Neuron (in vitro differentiated cells): ENCODE results near the gene SPTBN5.

Source experiments
- H2AFZ ChIP-seq: one replicate; pipeline ENCODE4 v1.6.1; 2013; ENCODE audit warnings: low read depth, mild to moderate bottlenecking, inconsistent platforms, low read length, moderate library complexity
- H3K27me3 ChIP-seq: one replicate; pipeline ENCODE4 v1.6.1; 2013; ENCODE audit warnings: low read length; ENCODE audit not compliant: insufficient read depth
- H3K36me3 ChIP-seq: one replicate; pipeline ENCODE4 v1.6.1; 2013; ENCODE audit warnings: low read length; ENCODE audit not compliant: insufficient read depth
- H3K4me1 ChIP-seq: one replicate; pipeline ENCODE4 v1.6.1; 2013; ENCODE audit warnings: low read length; ENCODE audit not compliant: insufficient read depth
- H3K4me3 ChIP-seq: 2 replicates; pipeline ENCODE4 v1.5.1; 2013; ENCODE audit warnings: mild to moderate bottlenecking, low read length, moderate library complexity
- H3K9me3 ChIP-seq: one replicate; pipeline ENCODE4 v1.6.1; 2013; ENCODE audit warnings: low read length

SPTBN5 gene

DNA sequence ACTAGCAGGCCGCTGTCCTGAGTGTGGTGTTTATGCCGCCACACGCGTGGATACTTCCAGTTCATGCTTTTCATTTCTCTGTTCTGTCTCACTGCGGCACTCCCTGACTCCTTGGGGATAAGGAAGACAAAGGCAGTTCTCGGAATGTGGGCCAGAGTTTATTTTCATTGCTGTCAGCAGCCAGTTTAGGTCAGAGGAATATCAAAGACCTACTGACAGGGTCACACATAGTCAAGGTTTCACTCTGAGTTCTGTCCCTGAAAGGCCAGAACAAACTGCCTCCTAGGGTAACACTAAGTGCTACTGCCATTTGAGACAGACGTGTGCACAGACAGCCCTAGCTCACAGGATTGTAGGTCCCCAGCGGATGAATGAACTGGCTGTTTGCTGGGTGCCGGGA, 27.3 kb upstream of the SPTBN5 start:
- no peaks in the 10 kb centered on the region for H3K27me3 ChIP-seq
- no peak overlapping the region for H3K4me3 ChIP-seq
- no peaks in the 10 kb centered on the region for H3K36me3 ChIP-seq
- peaks cover 23% of the 10 kb centered on the region for H3K4me1 ChIP-seq
- no peaks in the 10 kb centered on the region for H3K9me3 ChIP-seq
- H2AFZ ChIP-seq = no peak overlapping the region

DNA sequence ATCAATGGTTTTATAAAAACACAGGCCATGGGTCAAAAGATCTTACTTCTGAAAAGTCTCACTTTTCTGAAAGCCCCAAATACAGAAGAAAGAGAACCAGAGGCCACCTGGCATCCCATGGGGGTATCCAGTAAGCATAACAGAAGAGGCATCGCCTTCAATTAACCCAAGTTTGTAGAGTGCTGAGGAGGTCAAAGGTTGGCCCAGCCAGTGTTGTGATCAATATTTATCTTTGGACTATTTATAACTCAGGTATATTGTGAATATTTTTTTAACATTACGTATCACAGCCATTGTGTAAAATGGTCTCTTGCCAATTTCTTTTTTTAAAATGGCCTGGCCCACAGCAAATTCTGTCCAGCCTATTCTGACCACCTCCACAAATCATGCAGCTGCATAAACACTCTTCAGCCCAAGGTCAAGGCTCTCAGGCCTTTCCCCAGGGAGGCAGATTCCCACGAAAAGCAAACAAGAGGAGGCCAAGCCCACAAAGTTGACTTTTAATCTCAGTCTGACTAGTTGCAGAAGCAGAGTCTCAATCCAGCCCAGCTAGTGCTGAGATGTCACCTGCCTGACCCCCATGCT, 26.2 kb upstream of the SPTBN5 start:
- Histone ChIP-seq H2AFZ (no peak overlapping the region), H3K36me3 (no peaks in the 10 kb centered on the region), H3K4me1 (peaks cover 23% of the 10 kb centered on the region), H3K4me3 (no peak overlapping the region), H3K27me3 (no peaks in the 10 kb centered on the region), H3K9me3 (no peaks in the 10 kb centered on the region)

DNA sequence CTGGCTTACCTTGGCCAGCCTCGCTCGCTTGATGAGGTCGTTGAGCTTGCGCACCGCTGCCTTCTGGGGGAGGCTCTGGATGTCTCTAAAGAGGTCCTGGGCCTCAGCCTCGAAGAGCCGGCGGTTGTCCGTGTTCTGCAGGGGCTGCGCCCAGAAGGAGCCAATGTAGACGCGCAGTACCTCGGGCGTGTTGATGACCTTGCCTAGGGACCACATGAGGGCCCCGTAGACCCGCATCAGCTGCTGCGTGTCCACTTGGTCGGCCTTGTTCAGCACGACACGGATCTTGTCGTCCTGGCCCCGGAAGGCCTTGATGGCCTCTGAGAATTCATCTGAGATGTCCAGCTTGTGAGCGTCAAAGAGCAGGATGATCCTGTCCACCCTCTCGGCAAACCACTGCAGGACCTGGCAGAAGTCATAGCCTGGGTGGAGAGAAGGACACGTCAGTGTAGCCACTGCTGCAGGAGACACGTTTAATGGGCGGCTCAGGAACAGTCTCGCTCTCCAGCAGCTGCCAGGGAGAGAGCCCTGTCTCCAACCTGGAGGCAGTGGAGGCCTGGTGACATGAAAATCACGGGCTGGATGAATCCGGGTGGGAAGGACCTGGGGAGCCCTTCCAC, 25.5 kb upstream of the SPTBN5 start:
- H2AFZ ChIP-seq = no peak overlapping the region
- H3K4me3 ChIP-seq = no peak overlapping the region
- H3K36me3 ChIP-seq = no peaks in the 10 kb centered on the region
- peaks cover 23% of the 10 kb centered on the region for H3K4me1 ChIP-seq
- no peaks in the 10 kb centered on the region for H3K9me3 ChIP-seq
- H3K27me3 ChIP-seq = no peaks in the 10 kb centered on the region

DNA sequence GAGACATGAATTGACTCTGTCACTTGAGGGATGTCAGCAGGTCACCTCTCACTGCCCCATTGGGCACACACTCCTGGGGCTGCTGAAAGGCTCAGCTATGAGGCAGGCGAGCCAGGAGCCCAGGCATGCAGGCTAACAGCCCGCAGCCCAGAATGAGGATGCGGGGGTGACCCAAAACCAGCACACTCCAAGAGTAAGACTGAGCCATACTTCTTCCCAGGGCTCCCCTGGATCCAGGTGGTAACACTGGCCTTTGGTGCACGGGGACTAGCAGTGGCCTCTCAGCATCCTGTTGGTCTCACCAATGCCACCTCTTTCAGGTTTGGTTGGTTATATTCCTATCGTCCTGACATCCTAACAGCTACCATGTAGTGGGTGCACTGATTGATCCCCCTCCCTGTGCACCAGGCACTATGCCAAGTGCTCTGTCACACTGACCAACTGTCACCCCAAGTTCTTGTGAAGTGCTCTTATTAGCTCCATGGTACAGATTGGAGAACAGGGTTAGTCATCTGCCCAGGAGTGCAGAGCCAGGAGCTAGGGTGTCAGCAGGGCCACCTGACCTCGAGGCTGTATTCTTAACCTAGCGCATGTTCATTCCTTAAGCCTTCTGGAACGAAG, 24.8 kb upstream of the SPTBN5 start:
- Histone ChIP-seq H3K4me1 (peaks cover 23% of the 10 kb centered on the region), H3K36me3 (no peaks in the 10 kb centered on the region), H3K4me3 (no peak overlapping the region), H2AFZ (no peak overlapping the region), H3K27me3 (no peaks in the 10 kb centered on the region), H3K9me3 (no peaks in the 10 kb centered on the region)

DNA sequence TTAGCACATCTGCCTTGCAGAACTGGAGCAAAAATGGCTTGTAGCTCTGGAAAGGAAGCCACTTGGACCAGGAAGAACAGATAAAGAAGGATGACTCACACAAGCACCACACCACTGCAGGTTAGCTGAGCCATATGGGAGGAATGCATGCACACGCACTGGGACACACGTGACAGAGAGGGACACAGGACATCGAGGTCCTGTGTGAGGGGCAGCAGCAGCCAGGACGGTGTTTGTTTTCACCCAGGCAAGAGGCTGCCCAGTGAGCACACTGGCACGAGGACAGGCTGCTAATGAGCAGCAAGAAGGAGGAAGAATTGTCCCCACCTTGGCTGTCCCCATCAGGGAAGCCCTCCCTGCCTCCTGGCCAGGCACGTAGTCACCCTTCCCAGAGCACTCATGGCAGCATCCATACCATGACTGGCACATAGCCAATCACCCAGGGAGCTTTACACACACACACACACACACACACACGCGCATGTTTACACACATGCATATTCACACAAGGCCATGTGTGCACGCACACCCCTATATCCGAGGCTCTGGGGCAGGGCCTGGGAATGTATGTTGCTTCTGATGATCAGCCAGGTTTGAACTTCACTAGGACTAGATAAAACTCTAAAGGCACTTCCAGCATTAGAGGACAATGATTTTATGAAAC, 24.0 kb upstream of the SPTBN5 start:
- no peak overlapping the region for H2AFZ ChIP-seq
- H3K4me1 ChIP-seq = peaks cover 23% of the 10 kb centered on the region
- no peaks in the 10 kb centered on the region for H3K27me3 ChIP-seq
- no peak overlapping the region for H3K4me3 ChIP-seq
- H3K9me3 ChIP-seq = no peaks in the 10 kb centered on the region
- no peaks in the 10 kb centered on the region for H3K36me3 ChIP-seq

DNA sequence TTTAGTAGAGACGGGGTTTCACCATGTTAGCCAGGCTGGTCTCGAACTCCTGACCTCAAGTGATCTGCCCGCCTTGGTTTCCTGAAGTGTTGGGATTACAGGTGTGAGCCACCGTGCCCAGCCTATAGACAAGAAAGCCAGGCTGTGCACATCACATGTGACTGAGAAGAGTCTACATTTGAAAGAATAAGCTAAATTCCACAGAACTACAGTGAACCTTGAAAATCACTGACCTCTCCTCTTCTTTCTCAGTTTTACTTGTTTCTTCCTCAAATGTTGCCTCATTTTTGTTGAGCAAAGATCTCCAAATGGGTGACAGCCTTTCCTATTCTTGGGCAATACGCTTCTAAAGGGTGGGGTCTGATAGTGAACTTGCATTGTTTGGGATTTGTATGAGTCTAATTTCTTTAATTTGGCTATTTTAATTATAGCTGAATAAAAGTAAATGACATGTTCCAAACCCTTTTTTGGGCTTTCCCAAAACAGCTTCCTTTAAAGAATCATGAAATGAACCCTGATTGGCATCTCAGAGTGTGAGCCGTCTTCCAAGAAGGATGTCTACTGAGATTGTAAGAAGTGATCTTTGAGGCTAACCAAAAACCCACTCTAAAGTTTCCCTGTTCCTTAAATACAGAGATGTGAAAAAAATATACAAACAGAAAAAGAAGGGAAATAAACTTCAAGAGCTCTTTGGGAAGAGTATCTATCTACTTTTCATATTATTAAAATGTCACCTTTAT, 21.6 kb upstream of the SPTBN5 start:
- H2AFZ ChIP-seq = no peak overlapping the region
- peaks cover 11% of the 10 kb centered on the region for H3K4me1 ChIP-seq
- no peaks in the 10 kb centered on the region for H3K36me3 ChIP-seq
- H3K9me3 ChIP-seq = no peaks in the 10 kb centered on the region
- H3K4me3 ChIP-seq = no peak overlapping the region
- no peaks in the 10 kb centered on the region for H3K27me3 ChIP-seq

DNA sequence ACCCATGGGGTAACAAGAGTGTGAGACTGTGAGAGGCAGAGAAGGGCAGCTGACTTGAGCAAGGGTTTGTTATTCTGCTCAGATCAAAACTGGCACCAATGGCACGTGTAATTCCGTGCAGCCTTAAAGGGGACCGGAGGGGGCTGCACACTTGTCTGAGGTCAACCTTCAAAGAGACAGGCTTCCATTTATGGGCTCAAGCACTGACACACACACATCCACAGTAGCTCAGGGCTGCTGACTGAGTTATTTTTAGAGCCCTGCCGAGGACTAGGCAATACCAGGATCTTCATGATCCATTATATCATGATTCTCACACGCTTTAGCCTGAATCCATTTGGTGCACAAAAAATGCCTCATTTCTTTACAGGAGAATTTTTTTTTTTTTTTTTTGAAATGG, 20.6 kb upstream of the SPTBN5 start:
- H3K9me3 ChIP-seq = no peaks in the 10 kb centered on the region
- H3K4me1 ChIP-seq = peaks cover 2% of the 10 kb centered on the region
- no peak overlapping the region for H3K4me3 ChIP-seq
- no peak overlapping the region for H2AFZ ChIP-seq
- H3K36me3 ChIP-seq = no peaks in the 10 kb centered on the region
- no peaks in the 10 kb centered on the region for H3K27me3 ChIP-seq

DNA sequence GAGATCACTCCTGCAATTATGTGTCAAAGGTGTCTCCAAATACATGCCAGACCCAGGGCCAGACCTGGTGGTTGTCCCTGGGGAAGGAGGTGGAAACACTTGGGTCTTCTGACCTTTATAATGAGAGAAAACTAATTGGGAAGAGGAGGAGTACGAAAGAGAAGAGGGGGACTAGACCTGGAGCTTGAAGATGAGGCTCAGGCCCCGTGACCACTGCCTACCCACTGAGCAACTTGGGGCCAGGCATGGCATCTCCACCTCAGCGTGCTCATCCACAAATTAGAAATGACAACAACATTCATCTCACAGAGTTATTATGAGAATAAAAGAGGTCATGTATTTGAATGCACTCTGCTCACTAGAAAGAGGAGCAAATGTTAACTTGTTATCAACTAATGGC, 19.4 kb upstream of the SPTBN5 start:
- Histone ChIP-seq H3K4me3 (no peak overlapping the region), H3K27me3 (no peaks in the 10 kb centered on the region), H3K4me1 (no peaks in the 10 kb centered on the region), H3K36me3 (no peaks in the 10 kb centered on the region), H2AFZ (no peak overlapping the region), H3K9me3 (no peaks in the 10 kb centered on the region)

DNA sequence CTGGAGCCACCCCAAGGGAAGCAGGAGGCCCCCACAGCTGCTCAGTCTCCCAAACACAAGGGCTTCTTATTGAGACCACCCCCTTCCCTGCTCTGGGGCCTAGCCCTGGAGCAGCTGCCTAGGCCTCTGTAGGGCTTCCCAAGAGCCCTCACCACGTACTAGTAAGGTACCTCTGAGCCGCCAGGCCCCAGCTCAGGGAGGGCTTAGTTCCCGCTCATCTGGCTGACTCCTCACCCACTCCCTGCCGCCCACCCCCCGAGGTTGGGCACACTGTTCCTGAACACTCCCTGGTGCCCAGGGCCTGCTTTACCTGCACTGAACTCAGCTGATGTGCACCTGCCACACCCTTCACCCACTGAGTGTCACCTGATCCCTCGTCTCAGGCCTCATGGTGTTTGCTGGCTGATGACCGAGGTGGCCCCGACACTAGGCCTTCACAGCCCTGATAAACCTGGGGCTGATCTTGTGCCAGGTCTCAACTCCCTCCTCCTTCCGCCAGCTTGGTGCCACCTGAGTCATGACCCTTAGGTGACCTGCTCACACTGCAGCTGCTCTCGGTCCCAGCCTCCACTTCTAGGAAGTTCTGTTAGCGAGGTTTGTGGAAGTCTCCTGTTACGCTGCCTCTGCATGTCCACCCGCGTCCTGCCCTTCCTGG, 18.0 kb upstream of the SPTBN5 start:
- H3K9me3 ChIP-seq = no peaks in the 10 kb centered on the region
- H3K4me3 ChIP-seq = no peak overlapping the region
- no peaks in the 10 kb centered on the region for H3K36me3 ChIP-seq
- H2AFZ ChIP-seq = no peak overlapping the region
- H3K27me3 ChIP-seq = no peaks in the 10 kb centered on the region
- H3K4me1 ChIP-seq = no peaks in the 10 kb centered on the region

DNA sequence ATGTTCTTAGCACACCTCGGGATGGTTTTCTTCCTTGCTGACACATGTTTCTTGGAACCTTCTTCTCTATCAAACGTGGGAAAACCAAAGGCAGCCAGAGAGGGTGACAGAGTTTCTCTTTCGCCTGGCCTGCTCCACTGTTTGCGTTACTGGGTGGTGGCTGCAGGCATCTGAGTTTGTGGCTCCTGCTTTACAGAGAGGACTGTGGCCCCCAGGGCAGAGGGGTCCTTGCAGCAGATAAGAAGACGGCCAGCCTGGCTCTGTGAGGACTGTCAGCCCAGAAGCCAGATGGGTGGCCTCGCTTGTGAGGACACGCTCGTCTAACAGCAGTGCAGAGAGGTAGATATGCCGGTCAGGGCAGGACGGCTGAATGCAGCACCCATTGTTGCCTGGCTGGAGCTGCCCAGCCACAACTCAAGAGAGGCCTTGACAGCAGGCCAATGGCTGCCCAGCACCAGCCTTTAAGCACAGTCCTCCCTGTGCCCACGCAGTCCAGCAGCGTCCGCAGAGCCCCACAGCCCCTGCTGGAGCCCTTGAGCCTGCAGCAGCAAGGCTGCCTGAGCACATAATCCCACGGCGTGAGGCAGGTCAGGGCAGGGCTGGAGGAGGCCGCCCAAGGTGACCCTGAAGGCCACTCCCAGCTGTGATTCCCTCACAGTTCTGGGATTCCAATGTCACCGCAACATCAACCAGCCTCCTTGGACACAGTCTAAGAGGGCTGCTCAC, 15.0 kb upstream of the SPTBN5 start:
- Histone ChIP-seq H3K4me3 (no peak overlapping the region), H3K4me1 (peaks cover 5% of the 10 kb centered on the region), H3K9me3 (peaks cover 3% of the 10 kb centered on the region), H3K36me3 (no peaks in the 10 kb centered on the region), H3K27me3 (no peaks in the 10 kb centered on the region), H2AFZ (no peak overlapping the region)

DNA sequence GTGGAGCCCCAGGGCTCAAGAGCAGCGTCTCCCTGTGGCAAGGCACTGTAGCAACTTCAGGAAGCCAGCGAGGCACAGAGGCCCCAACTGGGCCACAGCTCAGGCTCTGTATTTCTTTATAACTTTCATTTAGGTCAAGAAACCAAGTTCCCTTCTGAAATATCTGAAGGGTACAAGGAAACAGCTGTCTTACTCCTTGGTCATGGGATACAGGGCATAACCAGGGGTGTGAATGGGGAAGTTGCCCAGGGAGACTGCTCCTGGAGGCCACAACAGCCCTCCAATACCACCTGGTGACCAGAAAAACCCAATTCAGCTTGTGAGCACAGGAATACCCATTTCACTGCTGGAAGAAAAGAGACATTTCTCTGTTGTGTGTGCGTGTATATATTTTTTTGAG, 13.3 kb upstream of the SPTBN5 start:
- peaks cover 3% of the 10 kb centered on the region for H3K9me3 ChIP-seq

DNA sequence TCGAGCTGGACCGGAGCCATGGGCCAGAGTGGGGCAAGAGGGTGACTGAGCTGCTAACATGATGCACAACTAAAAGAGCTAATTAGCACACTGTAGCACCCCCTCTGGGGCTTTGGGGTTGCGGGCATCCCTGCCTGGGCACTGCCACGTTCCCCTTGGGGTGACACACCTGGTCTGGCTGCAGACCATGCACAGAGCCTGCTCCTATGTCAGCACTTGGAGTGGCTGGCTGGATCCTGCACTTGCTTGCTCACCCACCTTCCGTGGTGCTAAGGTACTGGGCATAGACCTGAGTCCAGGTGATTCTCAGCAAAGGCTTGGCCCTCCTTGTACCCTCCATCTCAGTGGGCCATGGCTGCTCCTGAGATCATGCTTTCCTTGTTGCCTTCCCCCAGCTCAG, 12.8 kb upstream of the SPTBN5 start:
- H2AFZ ChIP-seq = no peak overlapping the region
- H3K36me3 ChIP-seq = no peaks in the 10 kb centered on the region
- H3K9me3 ChIP-seq = peaks cover 3% of the 10 kb centered on the region
- peaks cover 9% of the 10 kb centered on the region for H3K4me1 ChIP-seq
- no peaks in the 10 kb centered on the region for H3K27me3 ChIP-seq
- no peak overlapping the region for H3K4me3 ChIP-seq

More for the DNA sequence above, 13.3 kb upstream of the SPTBN5 start:
- H3K4me3 ChIP-seq = no peak overlapping the region
- H2AFZ ChIP-seq = no peak overlapping the region
- no peaks in the 10 kb centered on the region for H3K27me3 ChIP-seq
- no peaks in the 10 kb centered on the region for H3K36me3 ChIP-seq
- peaks cover 9% of the 10 kb centered on the region for H3K4me1 ChIP-seq
